ENCODE measurements around the gene SIGLEC1. TPM values are rescaled to one million over a fixed set of nuclear protein-coding genes. Genes with fewer than 3 reads are reported as not detected.

Gene SIGLEC1
- total RNA-seq, 1 experiment from 2014 or later = not detected

DNA sequence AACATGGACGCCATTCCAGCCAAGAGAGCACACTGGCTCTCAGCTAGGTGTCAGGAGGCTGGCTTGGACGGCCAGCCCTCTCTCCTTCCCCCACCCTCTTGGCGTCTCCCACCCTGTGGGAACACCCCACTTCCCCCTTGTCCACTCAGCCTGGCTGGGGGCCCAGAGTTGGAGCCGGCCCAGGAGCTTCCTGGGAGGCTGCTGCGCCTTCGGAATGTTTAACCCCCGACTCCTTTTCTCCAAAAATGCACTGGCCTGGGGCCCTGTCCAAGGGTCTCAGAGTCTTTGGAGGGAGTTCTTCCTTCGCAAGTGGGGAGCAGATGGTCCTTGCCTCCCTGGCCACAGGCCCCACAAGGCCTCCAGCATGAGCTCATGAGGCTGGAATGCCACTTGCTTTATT lies 34.7 kb downstream of the SIGLEC1 start:
- POLR2A ChIA-PET (ENCODE audit: unreplicated experiment) = no interaction called here

DNA sequence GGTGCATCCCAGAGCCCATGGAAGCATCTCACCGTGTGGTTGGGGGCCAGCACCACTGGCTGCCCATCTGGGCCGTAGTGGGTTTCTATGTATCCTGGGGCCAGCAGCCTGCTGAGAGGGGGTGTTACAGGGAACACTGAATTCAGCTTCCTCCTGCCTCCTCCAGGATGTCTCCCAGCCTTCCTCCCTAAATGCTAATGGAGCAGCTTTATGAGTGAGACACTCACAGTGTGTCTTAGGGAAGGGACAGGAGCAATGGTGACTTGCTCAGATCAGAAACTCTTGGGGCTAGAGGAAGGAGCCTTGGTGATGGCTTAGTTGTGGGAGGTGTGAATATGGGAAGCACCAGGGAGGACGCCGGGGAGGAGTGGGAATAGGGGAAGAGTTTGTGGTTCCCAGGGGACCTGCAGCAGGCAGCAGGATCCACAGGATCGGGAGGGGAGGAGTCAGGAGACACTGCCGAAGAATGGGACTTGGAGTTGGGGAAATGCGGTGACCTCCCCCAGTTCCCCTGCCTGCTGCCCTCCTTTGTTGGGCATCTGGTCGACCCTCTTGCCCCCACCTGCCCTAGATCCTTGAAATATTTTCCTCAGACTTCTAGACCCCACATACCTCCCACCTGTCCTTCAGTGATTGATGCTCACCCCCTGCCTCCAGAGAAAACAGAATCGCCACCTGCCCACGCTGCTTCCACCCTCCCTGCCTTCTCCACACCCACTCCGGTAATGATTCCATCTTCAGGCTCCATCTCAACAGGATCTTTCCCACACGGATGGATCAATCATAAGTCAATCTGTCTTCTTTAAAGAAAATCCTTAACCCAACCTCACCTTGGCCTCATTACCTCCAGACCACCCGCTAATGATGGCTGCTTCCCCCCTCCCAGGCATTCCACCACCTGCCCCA lies 37.2 kb downstream of the SIGLEC1 start:
- no peaks in the 10 kb centered on the region for H3K79me2 ChIP-seq (ENCODE audit: low read depth)
- no peak for DNase-seq
- no peaks in the 10 kb centered on the region for H3K9me3 ChIP-seq (ENCODE audit: insufficient read depth, low read depth)
- BruUV-seq (replicated peaks) = no TSS peak
- no peaks in the 10 kb centered on the region for H4K20me1 ChIP-seq (ENCODE audit: insufficient read depth)
- no peaks in the 10 kb centered on the region for H3K36me3 ChIP-seq (ENCODE audit: low read depth)
- CTCF ChIA-PET = interaction anchor here (0.6 to 1.6 kb wide), 4 partner anchors 29 to 563 kb away, joined by 3 to 5 read pairs (median 3); no protein-coding TSS in a partner anchor
- no peak overlapping the region for H2AFZ ChIP-seq
- TF ChIP-seq, protein P1, sequence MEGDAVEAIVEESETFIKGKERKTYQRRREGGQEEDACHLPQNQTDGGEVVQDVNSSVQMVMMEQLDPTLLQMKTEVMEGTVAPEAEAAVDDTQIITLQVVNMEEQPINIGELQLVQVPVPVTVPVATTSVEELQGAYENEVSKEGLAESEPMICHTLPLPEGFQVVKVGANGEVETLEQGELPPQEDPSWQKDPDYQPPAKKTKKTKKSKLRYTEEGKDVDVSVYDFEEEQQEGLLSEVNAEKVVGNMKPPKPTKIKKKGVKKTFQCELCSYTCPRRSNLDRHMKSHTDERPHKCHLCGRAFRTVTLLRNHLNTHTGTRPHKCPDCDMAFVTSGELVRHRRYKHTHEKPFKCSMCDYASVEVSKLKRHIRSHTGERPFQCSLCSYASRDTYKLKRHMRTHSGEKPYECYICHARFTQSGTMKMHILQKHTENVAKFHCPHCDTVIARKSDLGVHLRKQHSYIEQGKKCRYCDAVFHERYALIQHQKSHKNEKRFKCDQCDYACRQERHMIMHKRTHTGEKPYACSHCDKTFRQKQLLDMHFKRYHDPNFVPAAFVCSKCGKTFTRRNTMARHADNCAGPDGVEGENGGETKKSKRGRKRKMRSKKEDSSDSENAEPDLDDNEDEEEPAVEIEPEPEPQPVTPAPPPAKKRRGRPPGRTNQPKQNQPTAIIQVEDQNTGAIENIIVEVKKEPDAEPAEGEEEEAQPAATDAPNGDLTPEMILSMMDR (conservative IDR thresholded peaks at IDR 0.05) = no peak
- no peak for TF ChIP-seq EZH2 (IDR thresholded peaks at IDR 0.05; ENCODE audit: low read depth)
- no peak overlapping the region for H3K4me3 ChIP-seq
- H3K27me3 ChIP-seq (ENCODE audit: insufficient read depth, low read depth) = peaks cover 39% of the 10 kb centered on the region
- no peaks in the 10 kb centered on the region for H3F3A ChIP-seq (ENCODE audit: insufficient read depth, low read depth)
- POLR2A ChIA-PET (ENCODE audit: unreplicated experiment) = interaction anchor here (0.5 kb wide), 1 partner anchor 205 kb away, joined by 8 read pairs; no protein-coding TSS in a partner anchor
- no peak overlapping the region for H3K27ac ChIP-seq
- intact Hi-C loops (cut with micrococcal nuclease; ENCODE audit: unreplicated experiment) = loop anchor here (5.0 kb wide), 2 partner anchors 107 to 412 kb away; partner anchors contain the start of gene SPEF1
- H3K9me2 ChIP-seq (ENCODE audit: insufficient read depth) = no peaks in the 10 kb centered on the region
- no peaks in the 10 kb centered on the region for H3K4me1 ChIP-seq (replicated peaks; ENCODE audit: insufficient read depth)
- no peak overlapping the region for H3K4me2 ChIP-seq

More for the DNA sequence above, 34.7 kb downstream of the SIGLEC1 start:
- Histone ChIP-seq H4K20me1 (ENCODE audit: insufficient read depth) (no peaks in the 10 kb centered on the region), H3K4me3 (no peak overlapping the region), H3K27me3 (ENCODE audit: insufficient read depth, low read depth) (peaks cover 35% of the 10 kb centered on the region), H3F3A (ENCODE audit: insufficient read depth, low read depth) (no peaks in the 10 kb centered on the region), H3K9me3 (ENCODE audit: insufficient read depth, low read depth) (no peaks in the 10 kb centered on the region), H3K79me2 (ENCODE audit: low read depth) (no peaks in the 10 kb centered on the region), H3K4me1 (replicated peaks; ENCODE audit: insufficient read depth) (no peaks in the 10 kb centered on the region), H3K36me3 (ENCODE audit: low read depth) (no peaks in the 10 kb centered on the region), H3K4me2 (no peak overlapping the region), H2AFZ (no peak overlapping the region), H3K9me2 (ENCODE audit: insufficient read depth) (no peaks in the 10 kb centered on the region), H3K27ac (no peak overlapping the region)
- no peak for DNase-seq
- CTCF ChIA-PET = interaction anchor here (1.3 kb wide), 1 partner anchor 103 kb away, joined by 6 read pairs; the partner anchor contains the start of gene SPEF1
- no TSS peak for BruUV-seq (replicated peaks)
- TF ChIP-seq, protein P1 (conservative IDR thresholded peaks at IDR 0.05) = no peak
- TF ChIP-seq EZH2 (IDR thresholded peaks at IDR 0.05; ENCODE audit: low read depth) = no peak
- intact Hi-C loops (cut with micrococcal nuclease; ENCODE audit: unreplicated experiment) = loop anchor here (5.0 kb wide), 2 partner anchors 105 to 410 kb away; partner anchors contain the start of gene SPEF1

DNA sequence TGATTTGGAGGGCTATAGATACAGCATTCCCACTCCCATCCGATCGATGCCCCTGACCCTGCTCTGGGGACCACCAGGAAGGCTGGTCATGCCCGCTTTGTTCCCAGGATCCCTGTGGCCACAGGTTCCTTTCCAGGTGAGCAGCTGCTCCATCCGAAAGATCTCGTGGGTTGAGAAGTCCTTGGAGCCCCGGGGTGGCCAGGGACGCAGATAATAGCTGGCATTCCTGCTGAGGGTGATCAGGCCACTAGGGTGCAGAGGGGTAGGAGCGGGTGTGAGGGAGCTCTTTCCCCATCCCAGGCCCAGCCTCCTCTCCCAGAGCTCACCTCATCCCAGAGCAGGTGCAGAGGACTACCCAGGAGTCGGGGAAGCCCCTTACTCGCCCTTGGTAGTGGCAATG lies 38.0 kb downstream of the SIGLEC1 start:
- Histone ChIP-seq H4K20me1 (ENCODE audit: insufficient read depth) (no peaks in the 10 kb centered on the region), H3K27me3 (ENCODE audit: insufficient read depth, low read depth) (peaks cover 39% of the 10 kb centered on the region), H3K9me2 (ENCODE audit: insufficient read depth) (no peaks in the 10 kb centered on the region), H3F3A (ENCODE audit: insufficient read depth, low read depth) (no peaks in the 10 kb centered on the region), H3K79me2 (ENCODE audit: low read depth) (no peaks in the 10 kb centered on the region), H3K27ac (no peak overlapping the region), H3K4me3 (no peak overlapping the region), H3K4me2 (no peak overlapping the region), H3K4me1 (replicated peaks; ENCODE audit: insufficient read depth) (no peaks in the 10 kb centered on the region), H2AFZ (no peak overlapping the region), H3K9me3 (ENCODE audit: insufficient read depth, low read depth) (no peaks in the 10 kb centered on the region), H3K36me3 (ENCODE audit: low read depth) (no peaks in the 10 kb centered on the region)
- CTCF ChIA-PET = interaction anchor here (0.7 kb wide), 1 partner anchor 111 kb away, joined by 3 read pairs; no protein-coding TSS in a partner anchor
- TF ChIP-seq, protein P1 (conservative IDR thresholded peaks at IDR 0.05) = no peak
- TF ChIP-seq EZH2 (IDR thresholded peaks at IDR 0.05; ENCODE audit: low read depth) = no peak
- POLR2A ChIA-PET (ENCODE audit: unreplicated experiment) = no interaction called here
- no TSS peak for BruUV-seq (replicated peaks)
- no peak for DNase-seq
- intact Hi-C loops (cut with micrococcal nuclease; ENCODE audit: unreplicated experiment) = no loop called here

Data from PC-9 (cell line).